Kidney epithelial cell (primary cell): ENCODE data around the gene OR10A2. TPM values are rescaled to one million over a fixed set of nuclear protein-coding genes. Genes with fewer than 3 reads are reported as not detected.

ENCODE experiments used
- DNase-seq: peaks from one replicate; pipeline ENCODE4 v3.0.0-alpha.2; 2010; ENCODE audit warnings: low read depth
- H3K27me3 ChIP-seq: 2 replicates; pipeline ENCODE4 v1.6.0; 2011; ENCODE audit warnings: low read length; ENCODE audit not compliant: control insufficient read depth, insufficient read depth
- H3K36me3 ChIP-seq: 2 replicates; pipeline ENCODE4 v1.5.1; 2011; ENCODE audit warnings: low read length; ENCODE audit not compliant: control insufficient read depth, insufficient read depth
- H3K4me3 ChIP-seq: 2 replicates; pipeline ENCODE4 v1.5.1; 2011; ENCODE audit warnings: low read depth, mild to moderate bottlenecking, control low read depth, low read length
- total RNA-seq: library from RNA; depleted of rRNA; stranded (reverse); fragments of >200 nt; gene quantifications from 2 replicates; pipeline ENCODE4 v1.2.3, GENCODE V29; 2015
- TF ChIP-seq, protein P1 (sequence below): IDR thresholded peaks from 2 replicates; pipeline ENCODE4 v1.5.1; 2011; ENCODE audit warnings: mild to moderate bottlenecking, moderate library complexity, low read length, control low read depth, inconsistent platforms; ENCODE audit not compliant: insufficient read depth, poor library complexity, severe bottlenecking

The OR10A2 gene
- total RNA-seq, 1 donor from 2014 or later, result not detected

DNA sequence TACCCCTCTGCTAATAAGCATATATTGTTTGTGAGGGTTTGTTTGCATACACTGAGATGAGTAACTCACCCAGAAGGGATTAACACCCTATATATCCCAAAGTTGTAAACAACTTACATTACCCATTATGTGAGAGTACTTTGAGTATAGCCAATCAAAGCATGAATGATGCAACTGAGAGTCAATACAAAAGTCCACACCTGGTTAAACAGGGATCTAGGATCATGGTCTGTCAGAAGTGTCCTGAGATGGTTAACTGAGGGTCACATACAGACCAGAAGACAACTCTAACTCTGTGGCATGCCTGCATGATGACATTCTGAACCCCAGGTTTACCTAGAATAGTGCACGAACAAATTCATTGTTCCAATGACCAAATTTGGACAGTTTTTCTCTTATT is 34.8 kb upstream of the OR10A2 start:
- Histone ChIP-seq H3K36me3 (no peaks in the 10 kb centered on the region), H3K4me3 (no peak overlapping the region), H3K27me3 (no peaks in the 10 kb centered on the region)
- TF ChIP-seq, protein P1, sequence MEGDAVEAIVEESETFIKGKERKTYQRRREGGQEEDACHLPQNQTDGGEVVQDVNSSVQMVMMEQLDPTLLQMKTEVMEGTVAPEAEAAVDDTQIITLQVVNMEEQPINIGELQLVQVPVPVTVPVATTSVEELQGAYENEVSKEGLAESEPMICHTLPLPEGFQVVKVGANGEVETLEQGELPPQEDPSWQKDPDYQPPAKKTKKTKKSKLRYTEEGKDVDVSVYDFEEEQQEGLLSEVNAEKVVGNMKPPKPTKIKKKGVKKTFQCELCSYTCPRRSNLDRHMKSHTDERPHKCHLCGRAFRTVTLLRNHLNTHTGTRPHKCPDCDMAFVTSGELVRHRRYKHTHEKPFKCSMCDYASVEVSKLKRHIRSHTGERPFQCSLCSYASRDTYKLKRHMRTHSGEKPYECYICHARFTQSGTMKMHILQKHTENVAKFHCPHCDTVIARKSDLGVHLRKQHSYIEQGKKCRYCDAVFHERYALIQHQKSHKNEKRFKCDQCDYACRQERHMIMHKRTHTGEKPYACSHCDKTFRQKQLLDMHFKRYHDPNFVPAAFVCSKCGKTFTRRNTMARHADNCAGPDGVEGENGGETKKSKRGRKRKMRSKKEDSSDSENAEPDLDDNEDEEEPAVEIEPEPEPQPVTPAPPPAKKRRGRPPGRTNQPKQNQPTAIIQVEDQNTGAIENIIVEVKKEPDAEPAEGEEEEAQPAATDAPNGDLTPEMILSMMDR, result no peak
- no peak for DNase-seq

DNA sequence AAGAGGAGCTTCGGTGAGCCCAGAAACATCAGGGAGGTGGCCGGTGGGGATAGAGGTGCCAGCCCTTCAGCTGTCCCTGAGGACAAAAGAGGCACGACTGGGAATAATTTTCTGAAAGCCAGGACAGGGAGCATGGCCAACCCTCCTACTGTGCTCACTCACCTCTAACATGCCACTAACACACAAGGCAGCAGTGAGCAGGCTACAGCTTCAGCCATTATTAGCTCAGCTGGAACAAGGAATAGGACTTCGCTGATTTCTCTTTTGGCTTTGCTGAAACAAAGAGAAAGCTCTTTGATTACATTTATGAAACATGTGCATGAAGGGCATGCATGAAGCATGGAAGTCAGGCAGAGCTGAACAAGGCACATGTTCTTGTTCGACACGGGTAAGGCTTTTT is 29.5 kb upstream of the OR10A2 start:
- TF ChIP-seq, protein P1, result no peak
- no peak overlapping the region for H3K4me3 ChIP-seq
- H3K36me3 ChIP-seq, result no peaks in the 10 kb centered on the region
- H3K27me3 ChIP-seq, result no peaks in the 10 kb centered on the region
- DNase-seq, result no peak

DNA sequence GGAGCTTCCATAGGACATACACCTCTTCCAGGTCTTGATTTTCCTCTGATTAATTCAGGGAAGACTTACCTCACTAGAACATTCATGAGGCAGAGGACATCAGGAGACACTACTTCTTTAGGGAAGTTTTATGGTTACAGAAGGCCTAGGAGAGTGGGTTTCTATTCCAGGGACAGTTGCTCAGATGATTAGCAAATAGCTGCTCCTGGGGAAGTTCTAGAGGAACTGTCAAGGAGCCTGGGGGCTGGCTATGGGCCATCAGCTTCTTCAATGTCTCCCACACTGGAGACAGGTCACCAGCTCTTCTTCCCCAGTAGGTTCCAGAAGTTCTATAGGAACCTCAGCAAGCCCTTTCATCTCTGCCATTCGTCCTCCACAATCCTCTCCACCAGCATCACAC is 28.8 kb upstream of the OR10A2 start:
- no peaks in the 10 kb centered on the region for H3K27me3 ChIP-seq
- DNase-seq, result no peak
- TF ChIP-seq, protein P1, result no peak
- H3K36me3 ChIP-seq, result no peaks in the 10 kb centered on the region
- no peak overlapping the region for H3K4me3 ChIP-seq

DNA sequence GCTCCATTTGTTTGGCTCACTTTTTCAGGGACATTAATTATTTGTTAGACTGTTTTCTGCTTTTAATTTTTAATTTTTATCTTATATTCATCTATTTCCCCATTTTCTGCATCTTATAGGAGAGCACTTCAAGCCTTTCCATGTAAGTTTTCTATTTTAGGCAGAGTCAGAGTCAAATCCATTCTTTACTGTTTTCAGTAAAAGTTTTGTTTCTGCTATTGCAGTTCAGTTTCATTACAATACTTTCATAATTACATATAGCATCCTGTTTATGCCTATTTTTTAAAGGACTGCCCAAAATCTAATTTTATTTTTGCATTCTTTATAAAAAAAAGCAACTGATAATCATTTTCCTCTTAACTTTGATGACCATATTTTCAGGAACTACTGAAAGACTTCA is 21.2 kb upstream of the OR10A2 start:
- DNase-seq, result no peak
- no peak overlapping the region for H3K4me3 ChIP-seq
- TF ChIP-seq, protein P1, result no peak
- no peaks in the 10 kb centered on the region for H3K36me3 ChIP-seq
- H3K27me3 ChIP-seq, result no peaks in the 10 kb centered on the region

DNA sequence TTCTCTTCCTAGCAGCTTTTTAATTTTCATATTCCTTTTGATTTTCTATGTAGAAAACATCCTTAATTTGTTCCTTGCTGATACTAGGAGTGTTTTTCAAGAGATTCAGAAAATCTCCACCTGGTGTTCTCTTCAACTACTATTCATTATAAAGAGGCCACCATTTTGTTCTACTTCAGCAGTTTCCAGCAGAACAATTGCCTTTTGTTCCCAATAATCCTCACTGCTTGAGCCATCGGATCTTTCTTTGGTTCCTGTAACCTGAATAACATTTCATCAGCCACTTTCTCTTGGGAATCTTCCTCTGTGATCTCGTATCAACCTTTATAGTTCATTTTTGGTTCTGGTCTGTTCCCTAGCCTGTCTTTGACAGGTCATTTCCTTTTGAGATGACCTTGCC is 19.2 kb upstream of the OR10A2 start:
- no peaks in the 10 kb centered on the region for H3K36me3 ChIP-seq
- DNase-seq, result no peak
- TF ChIP-seq, protein P1, result no peak
- H3K27me3 ChIP-seq, result no peaks in the 10 kb centered on the region
- H3K4me3 ChIP-seq, result no peak overlapping the region

DNA sequence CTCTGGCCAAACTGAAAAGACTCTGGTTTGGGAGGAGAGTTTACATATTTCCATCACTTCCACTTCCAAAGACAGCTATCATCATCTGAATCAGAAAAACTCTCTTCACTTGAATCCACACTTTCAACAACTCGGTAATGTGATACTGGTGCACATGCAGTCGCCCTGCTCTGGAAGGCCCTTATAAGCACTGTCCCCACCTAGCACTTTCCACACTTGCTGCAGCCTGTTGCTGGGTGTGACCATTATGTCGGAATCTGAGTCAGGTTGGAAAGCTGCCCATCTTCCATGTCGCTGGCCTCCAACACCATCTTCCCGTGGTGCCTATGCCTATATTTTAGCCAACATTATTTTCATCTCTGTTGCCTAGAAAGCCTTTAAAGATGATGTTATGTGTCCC is 18.5 kb upstream of the OR10A2 start:
- DNase-seq, result no peak
- TF ChIP-seq, protein P1, result no peak
- no peak overlapping the region for H3K4me3 ChIP-seq

More for the DNA sequence above, 18.5 kb upstream of the OR10A2 start:
- no peaks in the 10 kb centered on the region for H3K27me3 ChIP-seq
- H3K36me3 ChIP-seq, result no peaks in the 10 kb centered on the region
